NB4 (cell line): ENCODE measurements around the gene DNAJC8.
A peak's percentile ranks its signal among the peaks of the same experiment; 100 is the strongest.

ENCODE experiments used
- DNase-seq: peaks from one replicate; pipeline ENCODE4 v3.0.0; 2010; ENCODE audit warnings: low read depth
- H3K4me3 ChIP-seq: one replicate; pipeline ENCODE4 v1.5.1; 2011; ENCODE audit warnings: mild to moderate bottlenecking, low read depth, low read length, moderate library complexity
- CTCF ChIP-seq: IDR thresholded peaks from one replicate; pipeline ENCODE4 v1.5.1; 2012; ENCODE audit warnings: low read depth, low read length
- MYC ChIP-seq: IDR thresholded peaks from 2 replicates; pipeline ENCODE4 v1.6.1; 2011; ENCODE audit warnings: low read depth, low read length
- POLR2A ChIP-seq: IDR thresholded peaks from 2 replicates; pipeline ENCODE4 v1.6.1; 2011; ENCODE audit warnings: mild to moderate bottlenecking; ENCODE audit not compliant: insufficient read length; ENCODE audit errors: extremely low read depth
- TF ChIP-seq, protein P1 (sequence below): IDR thresholded peaks from 2 replicates; pipeline ENCODE4 v1.6.1; 2011; ENCODE audit warnings: low read depth, low read length

Gene DNAJC8

GRCh38 chr1:28195780-28196179, 37.0 kb downstream of the DNAJC8 start:
- no peak overlapping the region for H3K4me3 ChIP-seq
- no peak for DNase-seq
- TF ChIP-seq, protein P1, sequence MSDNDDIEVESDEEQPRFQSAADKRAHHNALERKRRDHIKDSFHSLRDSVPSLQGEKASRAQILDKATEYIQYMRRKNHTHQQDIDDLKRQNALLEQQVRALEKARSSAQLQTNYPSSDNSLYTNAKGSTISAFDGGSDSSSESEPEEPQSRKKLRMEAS = no peak
- no peak for TF ChIP-seq POLR2A

GRCh38 chr1:28194326-28195035, 38.3 kb downstream of the DNAJC8 start:
- DNase-seq = no peak
- no peak overlapping the region for H3K4me3 ChIP-seq
- TF ChIP-seq MYC = no peak
- TF ChIP-seq, protein P1 = no peak
- TF ChIP-seq POLR2A = no peak
- TF ChIP-seq CTCF = no peak

DNA sequence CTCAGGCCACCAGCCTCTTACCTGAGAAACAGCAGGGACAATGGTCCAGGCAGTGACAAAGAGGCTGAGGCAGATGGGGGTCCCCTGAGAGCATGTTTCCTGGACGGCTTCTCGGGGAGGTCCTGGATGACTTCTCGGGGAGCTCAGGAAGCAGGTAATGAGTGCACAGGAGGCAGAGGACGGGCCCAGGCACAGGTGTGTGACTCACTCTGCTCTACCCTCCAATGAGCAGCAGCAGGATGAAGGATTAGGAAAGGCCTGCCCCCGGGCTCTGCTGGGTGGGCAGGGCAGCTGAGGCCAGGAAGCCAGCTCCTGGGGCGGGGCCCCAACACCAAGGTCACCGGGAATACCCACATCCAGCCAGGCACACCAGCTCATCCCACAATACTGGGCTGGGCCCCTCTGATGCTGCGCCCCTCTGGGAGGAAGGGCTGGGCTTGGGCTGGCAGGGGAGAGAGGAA, 39.1 kb downstream of the DNAJC8 start:
- DNase-seq = no peak
- H3K4me3 ChIP-seq = no peak overlapping the region
- TF ChIP-seq CTCF (no peak), POLR2A (no peak), MYC (no peak)
- TF ChIP-seq, protein P1 = no peak

GRCh38 chr1:28190996-28191645, 41.7 kb downstream of the DNAJC8 start:
- TF ChIP-seq CTCF (no peak), MYC (no peak), POLR2A (no peak)
- TF ChIP-seq, protein P1 = no peak
- DNase-seq = peak; percentile 49
- no peak overlapping the region for H3K4me3 ChIP-seq

DNA sequence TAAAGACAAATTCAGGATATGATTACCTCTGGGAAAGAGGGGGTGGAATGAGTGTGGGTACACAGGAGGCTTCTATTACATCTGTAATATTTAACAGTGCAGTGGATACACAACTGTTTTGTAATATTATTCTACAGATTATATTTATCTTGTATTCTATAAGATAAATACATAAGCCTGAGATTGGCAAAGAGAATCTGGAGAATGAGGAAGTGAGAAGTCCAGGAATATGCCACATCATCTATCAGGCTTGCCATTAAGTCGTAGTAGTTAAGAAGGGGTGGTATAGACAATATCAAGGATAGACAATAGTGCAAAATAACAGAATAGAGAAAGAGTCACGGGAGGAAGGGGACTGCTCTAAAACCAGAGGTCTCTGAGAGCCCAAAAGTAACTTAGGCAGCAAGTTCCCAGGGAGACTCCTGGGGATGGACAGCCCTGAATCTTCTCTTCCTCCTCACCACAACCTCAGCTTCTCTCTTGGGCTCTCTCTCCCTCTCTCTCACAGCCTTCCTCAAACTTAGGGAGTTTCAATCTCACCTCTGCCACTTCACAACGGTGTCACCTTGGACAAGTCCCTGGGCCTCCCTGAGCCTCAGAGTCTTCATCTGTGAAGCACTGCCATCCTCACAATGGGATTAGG, 42.4 kb downstream of the DNAJC8 start:
- no peak overlapping the region for H3K4me3 ChIP-seq
- TF ChIP-seq CTCF (no peak), POLR2A (no peak), MYC (no peak)
- TF ChIP-seq, protein P1 = no peak
- DNase-seq = no peak

DNA sequence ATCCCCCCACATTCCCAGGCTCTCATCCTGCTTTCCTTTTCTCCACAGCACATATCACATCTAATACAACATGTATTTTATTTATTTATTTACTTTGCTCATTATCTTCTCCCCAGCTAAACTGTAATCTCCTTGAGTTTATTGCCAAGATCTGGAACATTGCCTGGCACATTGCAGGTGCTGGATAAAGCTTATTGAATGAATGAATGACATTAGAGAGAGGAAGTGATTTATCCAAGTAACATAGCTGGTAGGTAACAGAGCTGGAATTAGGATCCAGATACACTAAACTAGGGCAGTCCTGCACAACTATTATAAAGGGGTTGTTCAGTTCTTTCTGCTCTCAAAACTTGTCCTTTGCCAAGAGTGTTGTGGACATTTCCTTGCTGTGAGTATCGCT, 47.8 kb downstream of the DNAJC8 start:
- DNase-seq = no peak
- no peak overlapping the region for H3K4me3 ChIP-seq
- TF ChIP-seq MYC (no peak), CTCF (no peak), POLR2A (no peak)
- TF ChIP-seq, protein P1 = no peak
